ENCODE data around the gene RIPPLY2. TPM values are rescaled to one million over a fixed set of nuclear protein-coding genes. Genes with fewer than 3 reads are reported as not detected.

Gene RIPPLY2
- total and polyA plus RNA-seq, 4 donors: 0.05 to 0.24 TPM; not detected in 2

- WGBS, 2 donors: 84 to 87% methylated on average over 6 of the region's 6 CpGs
- DNase-seq (no peak), ATAC-seq (ENCODE audit: insufficient read depth, low FRiP score) (no peak)
- no peak overlapping the region for H3K9ac ChIP-seq (ENCODE audit: insufficient read depth in 1 of 2, low read length in 2 of 2)
- no peaks in the 10 kb centered on the region for H3K4me1 ChIP-seq (ENCODE audit: control insufficient read depth in 5 of 5, insufficient read depth in 5 of 5, low read length in 5 of 5)
- no peak overlapping the region for H3K27ac ChIP-seq (ENCODE audit: low read depth in 1 of 2, low read length in 1 of 2)
- TF ChIP-seq, protein P1, sequence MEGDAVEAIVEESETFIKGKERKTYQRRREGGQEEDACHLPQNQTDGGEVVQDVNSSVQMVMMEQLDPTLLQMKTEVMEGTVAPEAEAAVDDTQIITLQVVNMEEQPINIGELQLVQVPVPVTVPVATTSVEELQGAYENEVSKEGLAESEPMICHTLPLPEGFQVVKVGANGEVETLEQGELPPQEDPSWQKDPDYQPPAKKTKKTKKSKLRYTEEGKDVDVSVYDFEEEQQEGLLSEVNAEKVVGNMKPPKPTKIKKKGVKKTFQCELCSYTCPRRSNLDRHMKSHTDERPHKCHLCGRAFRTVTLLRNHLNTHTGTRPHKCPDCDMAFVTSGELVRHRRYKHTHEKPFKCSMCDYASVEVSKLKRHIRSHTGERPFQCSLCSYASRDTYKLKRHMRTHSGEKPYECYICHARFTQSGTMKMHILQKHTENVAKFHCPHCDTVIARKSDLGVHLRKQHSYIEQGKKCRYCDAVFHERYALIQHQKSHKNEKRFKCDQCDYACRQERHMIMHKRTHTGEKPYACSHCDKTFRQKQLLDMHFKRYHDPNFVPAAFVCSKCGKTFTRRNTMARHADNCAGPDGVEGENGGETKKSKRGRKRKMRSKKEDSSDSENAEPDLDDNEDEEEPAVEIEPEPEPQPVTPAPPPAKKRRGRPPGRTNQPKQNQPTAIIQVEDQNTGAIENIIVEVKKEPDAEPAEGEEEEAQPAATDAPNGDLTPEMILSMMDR (IDR thresholded peaks at IDR 0.05; ENCODE audit: control extremely low read depth, extremely low read depth): no peak
- H3K9me3 ChIP-seq (ENCODE audit: control insufficient read depth in 4 of 4, insufficient read depth in 3 of 4, low read length in 3 of 4): peaks cover 0 to 3% (median 1%) of the 10 kb centered on the region in 4 donors
- H3K36me3 ChIP-seq (ENCODE audit: control insufficient read depth in 4 of 4, insufficient read depth in 4 of 4, low read length in 4 of 4): no peaks in the 10 kb centered on the region
- H3K4me3 ChIP-seq: no peak overlapping the region
- no peaks in the 10 kb centered on the region for H3K27me3 ChIP-seq (ENCODE audit: control insufficient read depth in 3 of 3, insufficient read depth in 3 of 3, low read length in 2 of 3)
Observed at GRCh38 chr6:83838727-83839126, 14.4 kb upstream of the RIPPLY2 start.

DNA sequence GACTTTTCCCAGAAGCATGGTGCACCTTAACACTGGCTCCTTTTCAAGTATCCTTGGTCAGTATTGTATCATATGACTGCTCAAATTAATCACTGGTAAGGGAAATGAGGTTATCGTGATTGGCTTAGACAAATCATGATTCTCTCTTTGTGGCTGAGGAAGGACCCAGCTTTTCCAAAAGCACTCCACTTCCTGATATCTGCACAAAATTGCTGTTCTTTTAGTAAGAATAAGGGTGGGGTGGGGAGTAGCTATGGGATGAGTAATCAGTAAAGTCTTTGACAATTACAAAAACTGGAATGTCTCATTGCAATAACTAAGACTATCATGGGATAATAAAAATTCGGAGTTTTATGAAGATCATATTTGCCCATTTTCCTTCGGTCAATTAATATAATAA is 9.0 kb upstream of the RIPPLY2 start:
- H3K36me3 ChIP-seq (ENCODE audit: control insufficient read depth in 4 of 4, insufficient read depth in 4 of 4, low read length in 4 of 4): no peaks in the 10 kb centered on the region
- no peak for ATAC-seq (ENCODE audit: insufficient read depth, low FRiP score)
- H3K27me3 ChIP-seq (ENCODE audit: control insufficient read depth in 3 of 3, insufficient read depth in 3 of 3, low read length in 2 of 3): no peaks in the 10 kb centered on the region
- no peak overlapping the region for H3K9ac ChIP-seq (ENCODE audit: insufficient read depth in 1 of 2, low read length in 2 of 2)
- 89 to 91% methylated on average over 3 of the region's 3 CpGs for WGBS, 2 donors
- TF ChIP-seq, protein P1 (IDR thresholded peaks at IDR 0.05; ENCODE audit: control extremely low read depth, extremely low read depth): no peak
- H3K9me3 ChIP-seq (ENCODE audit: control insufficient read depth in 4 of 4, insufficient read depth in 3 of 4, low read length in 3 of 4): no peaks in the 10 kb centered on the region
- DNase-seq: no peak
- no peaks in the 10 kb centered on the region for H3K4me1 ChIP-seq (ENCODE audit: control insufficient read depth in 5 of 5, insufficient read depth in 5 of 5, low read length in 5 of 5)
- H3K4me3 ChIP-seq: no peak overlapping the region
- H3K27ac ChIP-seq (ENCODE audit: low read depth in 1 of 2, low read length in 1 of 2): no peak overlapping the region

- WGBS, 2 donors: 47 to 75% methylated on average over 1 of the region's 1 CpG
- no peak for ATAC-seq (ENCODE audit: insufficient read depth, low FRiP score)
Observed at GRCh38 chr6:83846291-83846690, 6.9 kb upstream of the RIPPLY2 start.

More at GRCh38 chr6:83846291-83846690, 6.9 kb upstream of the RIPPLY2 start:
- no peaks in the 10 kb centered on the region for H3K36me3 ChIP-seq (ENCODE audit: control insufficient read depth in 4 of 4, insufficient read depth in 4 of 4, low read length in 4 of 4)
- H3K9me3 ChIP-seq (ENCODE audit: control insufficient read depth in 4 of 4, insufficient read depth in 3 of 4, low read length in 3 of 4): no peaks in the 10 kb centered on the region
- no peak overlapping the region for H3K27ac ChIP-seq (ENCODE audit: low read depth in 1 of 2, low read length in 1 of 2)
- DNase-seq: no peak
- H3K4me1 ChIP-seq (ENCODE audit: control insufficient read depth in 5 of 5, insufficient read depth in 5 of 5, low read length in 5 of 5): no peaks in the 10 kb centered on the region
- peaks cover 0 to 9% (median under 1%) of the 10 kb centered on the region in 3 donors for H3K27me3 ChIP-seq (ENCODE audit: control insufficient read depth in 3 of 3, insufficient read depth in 3 of 3, low read length in 2 of 3)
- no peak overlapping the region for H3K4me3 ChIP-seq
- H3K9ac ChIP-seq (ENCODE audit: insufficient read depth in 1 of 2, low read length in 2 of 2): no peak overlapping the region
- TF ChIP-seq, protein P1 (IDR thresholded peaks at IDR 0.05; ENCODE audit: control extremely low read depth, extremely low read depth): no peak
